ENCODE data around the gene RELN.
"Not testable (repeated sequence)": the region's sequence is repeated elsewhere in the genome, so short reads cannot be mapped to it uniquely, and the experiment has no call there.

Gene RELN

GRCh38 chr7:103541947-103542346, 447.5 kb downstream of the RELN start:
- no peak for DNase-seq

DNA sequence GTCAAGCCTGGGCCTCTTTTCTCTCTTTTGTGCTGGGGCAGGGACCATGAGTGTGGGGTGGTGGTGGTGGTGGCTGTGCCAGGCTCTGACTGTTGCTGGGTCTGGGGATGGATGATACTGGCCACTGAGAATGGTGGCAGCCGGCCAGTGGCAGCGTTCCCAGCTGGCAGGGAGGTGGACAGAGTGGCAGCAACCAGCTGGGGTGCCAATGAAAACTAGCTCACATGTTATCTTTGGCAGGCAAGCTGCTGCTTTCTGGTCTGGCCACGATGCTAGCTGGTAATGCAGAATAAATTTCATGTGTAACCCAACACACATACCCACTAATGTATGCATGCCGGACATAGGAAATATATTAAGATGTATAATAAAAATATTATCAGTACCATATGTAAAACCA, 448.4 kb downstream of the RELN start:
- DNase-seq = no peak

DNA sequence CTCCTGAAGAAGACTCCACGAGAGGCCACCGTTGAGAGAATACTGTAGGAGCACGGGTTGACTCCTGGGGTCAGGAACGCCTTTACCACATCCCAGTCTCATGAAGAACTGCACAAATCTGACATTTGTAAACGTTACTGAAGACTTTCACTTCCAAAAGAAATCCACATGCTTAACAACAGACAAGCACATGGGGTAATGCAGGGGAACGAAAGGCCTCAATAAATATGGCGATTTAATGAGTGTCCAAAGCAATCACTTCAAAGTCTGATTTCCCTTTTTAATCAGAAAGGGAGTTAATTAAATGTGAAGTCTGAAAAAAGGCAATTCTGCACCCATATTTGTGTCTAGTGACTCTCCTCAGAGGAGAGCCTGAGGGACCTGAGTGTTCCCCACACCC, 449.1 kb downstream of the RELN start:
- DNase-seq = no peak

- no peak for DNase-seq
Measured at GRCh38 chr7:103539875-103540274, 449.6 kb downstream of the RELN start.

DNA sequence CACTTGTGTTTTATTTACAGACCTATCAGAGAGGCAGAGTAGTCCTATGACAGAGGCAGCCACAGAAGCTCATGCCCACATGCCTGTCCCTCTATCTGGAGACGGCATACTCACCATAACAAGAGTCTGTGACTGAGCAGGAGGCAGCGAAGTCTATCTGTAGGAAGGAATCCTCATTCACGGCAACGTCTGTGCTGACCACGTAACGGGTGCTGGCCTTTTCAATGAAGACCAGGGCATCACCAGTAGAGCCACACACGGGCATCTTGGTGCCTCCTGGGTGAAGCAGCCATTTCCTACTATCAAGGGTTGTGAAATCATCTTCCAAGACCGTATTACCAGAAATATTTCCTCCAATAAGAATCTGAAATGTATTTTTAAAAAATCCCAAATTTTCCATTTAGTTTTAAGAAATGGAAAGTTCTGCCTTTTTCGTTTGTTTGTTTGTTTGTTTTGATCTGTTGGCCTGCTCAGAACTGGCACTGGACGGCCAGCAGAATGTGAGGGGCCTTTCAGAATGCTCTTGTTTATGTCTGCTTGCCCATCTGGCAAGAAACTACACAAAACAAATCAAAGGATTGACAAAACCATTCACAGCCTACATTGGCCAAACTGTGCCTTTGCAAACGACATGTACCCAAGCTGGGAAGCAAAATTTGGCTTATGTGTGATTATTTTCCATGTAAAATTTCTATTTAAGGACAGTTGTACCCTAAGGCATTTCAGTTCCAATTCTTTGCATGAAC, 450.3 kb downstream of the RELN start:
- DNase-seq = no peak

DNA sequence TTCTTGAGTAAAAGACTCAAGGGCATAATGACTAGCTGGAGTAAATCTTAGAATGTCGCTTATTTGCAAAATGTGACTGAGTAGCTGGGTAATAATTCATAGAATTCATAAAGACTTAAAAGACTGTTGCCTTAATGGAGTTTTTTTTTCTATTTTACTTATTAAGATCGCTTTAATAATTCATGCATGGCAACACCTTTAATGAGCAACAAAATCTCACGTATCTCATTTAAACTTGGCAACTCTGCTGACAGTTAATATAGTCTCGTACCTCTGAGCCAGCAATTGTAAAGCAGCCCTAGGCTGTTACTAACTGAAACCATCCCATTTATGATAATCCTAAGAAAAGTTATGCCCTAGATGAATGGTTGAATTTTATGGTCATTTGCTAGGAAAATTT, 455.7 kb downstream of the RELN start:
- DNase-seq = no peak

GRCh38 chr7:103532955-103533354, 456.5 kb downstream of the RELN start:
- DNase-seq = no peak

DNA sequence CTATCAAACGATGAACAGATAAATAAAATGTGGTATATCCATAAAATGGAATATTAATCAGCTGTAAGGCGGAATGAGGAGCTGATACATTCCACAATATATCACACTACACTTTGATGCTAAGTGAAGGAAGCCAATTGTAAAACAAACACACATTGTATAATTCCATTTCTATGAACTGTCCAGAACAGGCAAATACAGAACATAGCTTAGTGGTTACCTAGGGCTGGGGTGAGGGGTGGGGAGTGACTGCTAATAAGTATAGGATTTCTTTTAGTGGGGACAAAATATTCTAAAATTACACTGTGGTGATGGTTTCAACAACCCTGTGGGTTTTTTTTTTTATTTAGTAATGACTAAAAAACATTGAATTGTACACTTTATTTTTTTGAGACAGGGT, 461.3 kb downstream of the RELN start:
- no peak for DNase-seq

DNA sequence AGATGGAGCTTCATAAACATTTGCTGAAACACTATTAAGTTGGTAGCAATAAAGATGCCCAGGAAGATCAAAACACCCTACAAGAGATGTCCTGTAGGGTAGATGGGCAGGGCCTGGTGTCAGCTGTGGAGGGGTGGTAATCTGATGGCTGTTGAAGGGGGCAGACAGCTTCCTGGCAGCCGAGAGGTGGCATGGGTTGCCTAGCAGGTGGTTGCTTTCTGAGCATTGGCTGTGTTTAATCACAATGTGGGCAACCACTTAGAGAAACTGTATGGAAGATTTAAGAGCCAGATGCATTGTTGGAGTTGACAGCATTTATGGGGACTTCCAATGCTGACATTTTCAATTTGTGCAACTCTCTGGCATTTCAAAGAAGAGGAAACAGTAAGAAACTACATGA, 463.5 kb downstream of the RELN start:
- no peak for DNase-seq

DNA sequence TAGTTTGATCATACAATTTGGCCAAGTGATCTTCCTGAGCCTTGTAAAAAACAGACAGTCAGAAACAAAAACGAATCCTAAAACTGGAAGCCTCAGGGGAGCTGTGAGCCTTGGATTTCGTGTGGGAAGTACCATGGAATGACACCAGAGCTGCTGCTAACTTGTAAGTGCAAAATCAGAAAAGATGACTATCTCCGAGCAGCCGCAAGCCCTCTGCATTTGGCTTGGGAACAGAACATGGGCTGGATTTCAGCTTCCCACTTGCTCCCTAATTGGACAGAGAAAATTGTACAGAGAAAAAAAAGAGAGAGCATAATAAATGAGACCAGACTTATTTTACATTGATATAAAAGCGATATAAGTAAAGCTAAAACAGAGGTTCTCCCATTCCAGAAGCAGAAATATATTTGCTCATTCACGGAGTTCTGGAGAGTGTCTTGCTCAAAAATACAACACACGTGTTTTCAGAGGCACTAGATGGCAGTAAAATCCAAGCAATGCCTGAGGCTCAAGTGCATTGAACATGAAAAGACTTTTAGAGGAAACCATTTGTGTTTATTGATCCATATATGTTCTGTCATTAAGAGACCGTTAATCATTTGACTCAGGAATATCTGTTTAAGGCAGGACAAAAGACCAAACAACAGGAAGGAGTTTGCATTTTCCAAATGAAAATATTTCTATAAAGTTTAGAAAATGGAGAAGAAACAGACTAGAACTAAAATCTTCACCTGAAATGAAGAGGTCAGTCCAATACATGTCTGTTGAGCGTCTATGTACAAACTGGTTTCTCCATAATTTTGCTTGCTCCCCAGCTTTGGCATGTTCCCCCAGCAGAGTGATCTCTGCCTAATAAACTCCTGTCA, 465.2 kb downstream of the RELN start:
- no peak for DNase-seq

DNA sequence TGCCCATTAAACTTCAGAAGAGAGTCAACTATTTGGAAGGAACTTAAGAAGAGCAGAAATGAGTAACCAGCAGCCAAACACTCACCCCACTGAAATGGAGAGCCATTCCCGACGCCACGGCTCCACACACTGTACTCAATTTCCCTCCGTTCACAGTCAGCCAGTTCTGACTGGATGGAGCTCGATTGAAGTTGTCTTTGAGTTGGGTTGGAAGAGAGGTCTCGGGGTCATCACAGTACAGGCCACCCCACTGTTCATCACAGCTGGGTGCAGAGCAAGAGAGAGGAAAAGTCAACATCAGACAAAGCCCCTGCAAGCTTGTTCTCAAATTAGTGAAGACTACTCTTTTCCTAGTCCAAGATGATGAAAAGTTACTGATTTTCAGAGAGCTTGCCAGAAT, 467.5 kb downstream of the RELN start:
- DNase-seq = no peak

GRCh38 chr7:103504505-103505135, 484.8 kb downstream of the RELN start:
- no peak for DNase-seq

- DNase-seq = no peak
Measured at GRCh38 chr7:103501206-103501605, 488.3 kb downstream of the RELN start.

DNA sequence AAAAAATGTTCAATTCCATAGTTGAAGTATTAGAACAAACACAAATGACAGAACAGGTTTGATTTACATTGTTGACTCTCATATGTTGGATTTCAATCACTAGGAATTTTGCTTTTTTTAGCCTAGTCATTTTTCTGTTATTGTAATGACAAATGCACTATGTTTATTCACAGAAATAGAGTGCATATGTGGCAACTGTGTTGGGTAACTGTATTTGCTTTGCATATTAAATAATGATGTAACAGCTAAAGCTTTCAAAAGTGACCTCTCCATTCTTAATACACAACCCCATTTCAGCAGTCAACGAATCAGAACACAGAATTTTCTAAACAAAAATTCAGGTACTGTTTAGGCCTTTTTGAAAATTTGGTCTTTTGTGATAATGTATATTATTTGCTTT, 489.5 kb downstream of the RELN start:
- DNase-seq = no peak

GRCh38 chr7:103487419-103487818, 502.0 kb downstream of the RELN start:
- DNase-seq = no peak

GRCh38 chr7:103486873-103487272, 502.6 kb downstream of the RELN start:
- not testable (repeated sequence) for DNase-seq

GRCh38 chr7:103480771-103481170, 508.7 kb downstream of the RELN start:
- DNase-seq = no peak

DNA sequence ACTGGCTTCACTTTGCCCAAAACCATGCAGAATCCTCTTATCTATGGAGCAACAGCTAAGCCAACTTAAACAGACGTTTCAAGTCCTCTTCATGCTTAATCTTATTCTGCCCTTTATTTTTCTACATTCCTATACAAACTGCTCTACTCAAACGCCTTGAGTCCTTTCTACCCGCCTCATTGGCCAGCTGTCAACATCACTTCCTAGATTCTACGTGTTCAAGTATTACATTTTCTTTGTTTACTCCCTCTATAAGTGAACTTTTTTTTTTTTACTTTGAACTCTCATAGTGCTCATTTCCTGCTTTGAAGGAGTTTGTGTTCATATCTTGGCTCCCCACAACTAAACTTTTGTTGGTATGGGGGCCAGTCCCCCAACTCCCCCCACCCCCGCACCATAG, 514.5 kb downstream of the RELN start:
- no peak for DNase-seq

DNA sequence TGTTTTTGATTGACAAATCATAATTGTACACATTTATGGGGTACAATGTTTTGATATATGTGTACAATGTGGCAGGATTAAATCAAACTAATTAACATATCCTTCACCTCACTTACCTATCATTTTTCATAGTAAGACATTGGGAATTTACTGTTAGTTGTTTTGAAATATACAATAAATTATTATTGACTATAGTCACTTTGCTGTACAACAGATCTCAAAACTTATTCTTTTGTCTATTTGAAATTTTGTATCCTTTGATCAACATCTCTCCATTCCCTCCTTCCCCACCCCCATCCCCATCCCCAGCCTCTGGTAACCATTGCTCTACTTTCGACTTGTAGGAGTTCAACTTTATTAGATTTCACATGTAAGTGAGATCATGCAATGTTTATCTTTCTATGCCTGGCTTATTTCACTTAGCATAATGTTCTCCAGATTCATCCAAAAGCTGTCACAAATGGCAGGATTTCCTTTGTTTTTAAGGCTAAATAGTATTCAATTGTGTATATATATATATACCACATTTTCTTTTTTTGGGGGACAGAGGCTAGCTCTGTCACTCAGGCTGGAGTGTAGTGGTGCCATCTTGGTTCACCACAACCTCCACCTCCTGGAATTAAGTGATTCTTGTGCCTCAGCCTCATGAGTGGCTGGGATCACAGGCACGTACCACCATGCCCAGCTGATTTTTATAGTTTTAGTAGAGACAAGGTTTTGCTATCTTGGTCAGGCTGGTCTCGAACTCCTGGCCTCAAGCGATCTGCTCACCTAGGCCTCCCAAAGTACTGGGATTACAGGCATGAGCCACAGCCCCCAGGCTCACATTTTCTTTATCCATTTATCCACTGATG, 520.1 kb downstream of the RELN start:
- no peak for DNase-seq

DNA sequence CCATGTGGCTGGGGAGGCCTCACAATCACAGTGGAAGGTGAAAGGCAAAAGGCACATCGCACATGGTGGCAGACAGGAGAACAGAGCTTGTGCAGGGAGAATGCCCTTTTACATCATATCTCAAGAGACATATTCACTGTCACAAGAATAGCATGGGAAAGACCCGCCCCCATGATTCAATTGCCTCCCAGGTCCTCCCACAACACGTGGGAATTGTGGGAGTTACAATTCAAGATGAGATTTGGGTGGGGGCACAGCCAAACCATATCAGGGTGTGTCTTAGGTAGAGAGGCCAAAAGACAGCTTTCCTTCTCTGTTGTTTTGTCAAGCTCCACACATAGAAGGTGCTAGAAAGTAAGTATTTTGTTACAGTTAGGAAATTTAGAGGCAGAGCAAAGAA, 522.6 kb downstream of the RELN start:
- DNase-seq = no peak

GRCh38 chr7:103462358-103462757, 527.1 kb downstream of the RELN start:
- DNase-seq = no peak

- peak in 1 of 2 donors; percentile 15 for DNase-seq
Measured at GRCh38 chr7:103447073-103447960, 542.1 kb downstream of the RELN start.
